ENCODE results near the gene GTF2F2. TPM values are rescaled to one million over a fixed set of nuclear protein-coding genes. Genes with fewer than 3 reads are reported as not detected.

GTF2F2 gene
- total RNA-seq, 1 experiment from 2014 or later, result 40.1 TPM

GRCh38 chr13:45298206-45298505, 177.8 kb downstream of the GTF2F2 start:
- intact Hi-C loops (cut with micrococcal nuclease), result no loop called here
- H3K9me2 ChIP-seq (ENCODE audit: insufficient read depth), result no peaks in the 10 kb centered on the region
- H3K9me3 ChIP-seq (ENCODE audit: control insufficient read depth in 1 of 2, insufficient read depth in 1 of 2, low read depth in 1 of 2, low read length in 2 of 2), result no peaks in the 10 kb centered on the region
- TF ChIP-seq CEBPB (IDR thresholded peaks at IDR 0.05; ENCODE audit: low read depth) (no peak), ELF1 (IDR thresholded peaks at IDR 0.05; ENCODE audit: borderline replicate concordance, low read depth) (no peak), POLR2AphosphoS5 (IDR thresholded peaks at IDR 0.05; ENCODE audit: low read depth, low read length) (no peak), TCF7L2 (IDR thresholded peaks at IDR 0.05; ENCODE audit: borderline replicate concordance, extremely low read depth, insufficient read depth, insufficient read length) (no peak), SIN3A (IDR thresholded peaks at IDR 0.05; ENCODE audit: low read depth) (no peak), ZNF274 (IDR thresholded peaks at IDR 0.05; ENCODE audit: low read depth, low read length) (no peak), EGR1 (IDR thresholded peaks at IDR 0.05; ENCODE audit: low read depth) (no peak), EZH2 (IDR thresholded peaks at IDR 0.05) (no peak), SRF (IDR thresholded peaks at IDR 0.05; ENCODE audit: low read depth) (no peak), ZFX (IDR thresholded peaks at IDR 0.05) (no peak), FOSL1 (IDR thresholded peaks at IDR 0.05; ENCODE audit: low read depth) (no peak), CBX3 (IDR thresholded peaks at IDR 0.05; ENCODE audit: low read depth) (no peak), JUND (IDR thresholded peaks at IDR 0.05) (no peak)
- TF ChIP-seq, protein P1, sequence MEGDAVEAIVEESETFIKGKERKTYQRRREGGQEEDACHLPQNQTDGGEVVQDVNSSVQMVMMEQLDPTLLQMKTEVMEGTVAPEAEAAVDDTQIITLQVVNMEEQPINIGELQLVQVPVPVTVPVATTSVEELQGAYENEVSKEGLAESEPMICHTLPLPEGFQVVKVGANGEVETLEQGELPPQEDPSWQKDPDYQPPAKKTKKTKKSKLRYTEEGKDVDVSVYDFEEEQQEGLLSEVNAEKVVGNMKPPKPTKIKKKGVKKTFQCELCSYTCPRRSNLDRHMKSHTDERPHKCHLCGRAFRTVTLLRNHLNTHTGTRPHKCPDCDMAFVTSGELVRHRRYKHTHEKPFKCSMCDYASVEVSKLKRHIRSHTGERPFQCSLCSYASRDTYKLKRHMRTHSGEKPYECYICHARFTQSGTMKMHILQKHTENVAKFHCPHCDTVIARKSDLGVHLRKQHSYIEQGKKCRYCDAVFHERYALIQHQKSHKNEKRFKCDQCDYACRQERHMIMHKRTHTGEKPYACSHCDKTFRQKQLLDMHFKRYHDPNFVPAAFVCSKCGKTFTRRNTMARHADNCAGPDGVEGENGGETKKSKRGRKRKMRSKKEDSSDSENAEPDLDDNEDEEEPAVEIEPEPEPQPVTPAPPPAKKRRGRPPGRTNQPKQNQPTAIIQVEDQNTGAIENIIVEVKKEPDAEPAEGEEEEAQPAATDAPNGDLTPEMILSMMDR (IDR thresholded peaks at IDR 0.05 in 2 of 3, conservative IDR thresholded peaks at IDR 0.05 in 1 of 3; ENCODE audit: borderline replicate concordance in 1 of 3, insufficient read depth in 1 of 3, low read depth in 2 of 3, low read length in 2 of 3), result no peak
- TF ChIP-seq, protein P2, sequence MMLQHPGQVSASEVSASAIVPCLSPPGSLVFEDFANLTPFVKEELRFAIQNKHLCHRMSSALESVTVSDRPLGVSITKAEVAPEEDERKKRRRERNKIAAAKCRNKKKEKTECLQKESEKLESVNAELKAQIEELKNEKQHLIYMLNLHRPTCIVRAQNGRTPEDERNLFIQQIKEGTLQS (IDR thresholded peaks at IDR 0.05), result no peak
- TF ChIP-seq, protein P3, sequence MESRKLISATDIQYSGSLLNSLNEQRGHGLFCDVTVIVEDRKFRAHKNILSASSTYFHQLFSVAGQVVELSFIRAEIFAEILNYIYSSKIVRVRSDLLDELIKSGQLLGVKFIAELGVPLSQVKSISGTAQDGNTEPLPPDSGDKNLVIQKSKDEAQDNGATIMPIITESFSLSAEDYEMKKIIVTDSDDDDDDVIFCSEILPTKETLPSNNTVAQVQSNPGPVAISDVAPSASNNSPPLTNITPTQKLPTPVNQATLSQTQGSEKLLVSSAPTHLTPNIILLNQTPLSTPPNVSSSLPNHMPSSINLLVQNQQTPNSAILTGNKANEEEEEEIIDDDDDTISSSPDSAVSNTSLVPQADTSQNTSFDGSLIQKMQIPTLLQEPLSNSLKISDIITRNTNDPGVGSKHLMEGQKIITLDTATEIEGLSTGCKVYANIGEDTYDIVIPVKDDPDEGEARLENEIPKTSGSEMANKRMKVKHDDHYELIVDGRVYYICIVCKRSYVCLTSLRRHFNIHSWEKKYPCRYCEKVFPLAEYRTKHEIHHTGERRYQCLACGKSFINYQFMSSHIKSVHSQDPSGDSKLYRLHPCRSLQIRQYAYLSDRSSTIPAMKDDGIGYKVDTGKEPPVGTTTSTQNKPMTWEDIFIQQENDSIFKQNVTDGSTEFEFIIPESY (IDR thresholded peaks at IDR 0.05; ENCODE audit: extremely low read depth, insufficient replicate concordance, low read length), result no peak
- TF ChIP-seq, protein P4, sequence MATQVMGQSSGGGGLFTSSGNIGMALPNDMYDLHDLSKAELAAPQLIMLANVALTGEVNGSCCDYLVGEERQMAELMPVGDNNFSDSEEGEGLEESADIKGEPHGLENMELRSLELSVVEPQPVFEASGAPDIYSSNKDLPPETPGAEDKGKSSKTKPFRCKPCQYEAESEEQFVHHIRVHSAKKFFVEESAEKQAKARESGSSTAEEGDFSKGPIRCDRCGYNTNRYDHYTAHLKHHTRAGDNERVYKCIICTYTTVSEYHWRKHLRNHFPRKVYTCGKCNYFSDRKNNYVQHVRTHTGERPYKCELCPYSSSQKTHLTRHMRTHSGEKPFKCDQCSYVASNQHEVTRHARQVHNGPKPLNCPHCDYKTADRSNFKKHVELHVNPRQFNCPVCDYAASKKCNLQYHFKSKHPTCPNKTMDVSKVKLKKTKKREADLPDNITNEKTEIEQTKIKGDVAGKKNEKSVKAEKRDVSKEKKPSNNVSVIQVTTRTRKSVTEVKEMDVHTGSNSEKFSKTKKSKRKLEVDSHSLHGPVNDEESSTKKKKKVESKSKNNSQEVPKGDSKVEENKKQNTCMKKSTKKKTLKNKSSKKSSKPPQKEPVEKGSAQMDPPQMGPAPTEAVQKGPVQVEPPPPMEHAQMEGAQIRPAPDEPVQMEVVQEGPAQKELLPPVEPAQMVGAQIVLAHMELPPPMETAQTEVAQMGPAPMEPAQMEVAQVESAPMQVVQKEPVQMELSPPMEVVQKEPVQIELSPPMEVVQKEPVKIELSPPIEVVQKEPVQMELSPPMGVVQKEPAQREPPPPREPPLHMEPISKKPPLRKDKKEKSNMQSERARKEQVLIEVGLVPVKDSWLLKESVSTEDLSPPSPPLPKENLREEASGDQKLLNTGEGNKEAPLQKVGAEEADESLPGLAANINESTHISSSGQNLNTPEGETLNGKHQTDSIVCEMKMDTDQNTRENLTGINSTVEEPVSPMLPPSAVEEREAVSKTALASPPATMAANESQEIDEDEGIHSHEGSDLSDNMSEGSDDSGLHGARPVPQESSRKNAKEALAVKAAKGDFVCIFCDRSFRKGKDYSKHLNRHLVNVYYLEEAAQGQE (IDR thresholded peaks at IDR 0.05; ENCODE audit: low read depth), result no peak
- peak; percentile 12; the same call in 1 of the 2 replicates for ATAC-seq
- H3K36me3 ChIP-seq (ENCODE audit: control insufficient read depth in 1 of 2, insufficient read depth in 2 of 2, low read length in 2 of 2), result no peaks in the 10 kb centered on the region
- BruUV-seq (replicated peaks), result no TSS peak
- H3K27me3 ChIP-seq (ENCODE audit: insufficient read depth, low read length), result no peaks in the 10 kb centered on the region
- H3K4me1 ChIP-seq (ENCODE audit: control insufficient read depth in 1 of 2, insufficient read depth in 2 of 2, low read length in 2 of 2), result peaks cover under 1 to 9% of the 10 kb centered on the region in 2 experiments; a peak in 2 of 4 replicates
- no peak overlapping the region for H3K9ac ChIP-seq (ENCODE audit: low read length)
- CTCF ChIA-PET, result interaction anchor here (1.8 kb wide), 1 partner anchor 11 kb away, joined by 7 read pairs; no protein-coding TSS in a partner anchor
- H3K4me3 ChIP-seq (replicated peaks in 1 of 2; ENCODE audit: low read depth in 1 of 2, low read length in 2 of 2), result no peak overlapping the region
- RAD21 ChIA-PET (ENCODE audit: low non-redundant PET in 1 of 2, low total read pairs in 2 of 2, uncharacterized antibody in 2 of 2, unreplicated experiment in 2 of 2), result no interaction called here
- no peak overlapping the region for H3K27ac ChIP-seq (ENCODE audit: low read depth, low read length)
- H4K20me1 ChIP-seq (ENCODE audit: insufficient read depth), result no peaks in the 10 kb centered on the region
- no peak overlapping the region for H3K4me2 ChIP-seq (ENCODE audit: low read length)
- POLR2A ChIA-PET, result no interaction called here
- no peaks in the 10 kb centered on the region for H3K79me2 ChIP-seq (ENCODE audit: insufficient read depth, low read length)
- no peak for DNase-seq (ENCODE audit: low read depth, low spot score)
- no peak overlapping the region for H2AFZ ChIP-seq (ENCODE audit: low read depth, low read length, poor library complexity, severe bottlenecking)

All from HCT116 (cell line).